K562 (cell line): Measurements from ENCODE around the gene SPDYE6. TPM values are rescaled to one million over a fixed set of nuclear protein-coding genes. Genes with fewer than 3 reads are reported as not detected.

ENCODE experiments used
- BMI1 ChIP-seq: fragments of 150-350 bp; IDR thresholded peaks from 2 replicates; pipeline ENCODE4 v1.6.1; 2014; ENCODE audit warnings: low read length
- CREB1 ChIP-seq, 2 experiments: sonication (generic) in 1 of 2; formaldehyde crosslinking in 1 of 2; IDR thresholded peaks; 2 replicates each; pipeline versions ENCODE4 v1.6.1 to v1.8.0; 2012 to 2022; ENCODE audit warnings: inconsistent platforms in 1 of 2, mild to moderate bottlenecking in 1 of 2, missing genetic modification reagents in 1 of 2, moderate library complexity in 1 of 2
- DACH1 ChIP-seq: fragments of 450-650 bp; IDR thresholded peaks from 2 replicates; pipeline ENCODE4 v1.6.1; 2018; ENCODE audit not compliant: partially characterized antibody
- DIDO1 ChIP-seq: fragments of 450-650 bp; IDR thresholded peaks from 2 replicates; pipeline ENCODE4 v1.6.1; 2016; ENCODE audit warnings: low read depth, missing biosample characterization, missing genetic modification characterization
- HDGF ChIP-seq: fragments of 450-650 bp; IDR thresholded peaks from 2 replicates; pipeline ENCODE4 v1.6.1; 2016
- HNRNPLL ChIP-seq: fragments of 200-400 bp; formaldehyde crosslinking; IDR thresholded peaks from 2 replicates; pipeline ENCODE4 v1.6.1; 2017; ENCODE audit warnings: low read length, low read depth, mild to moderate bottlenecking; ENCODE audit not compliant: poor library complexity, severe bottlenecking
- KDM1A ChIP-seq, 2 experiments: fragments of 450-650 bp; IDR thresholded peaks; 2 replicates each; pipeline ENCODE4 v1.6.1; 2016; ENCODE audit warnings: mild to moderate bottlenecking in 2 of 2
- MAFG ChIP-seq: fragments of 450-650 bp; conservative IDR thresholded peaks from 2 replicates; pipeline ENCODE4 v1.6.1; 2016; ENCODE audit warnings: missing genetic modification characterization, missing compliant biosample characterization
- NFRKB ChIP-seq: fragments of 450-650 bp; IDR thresholded peaks from 2 replicates; pipeline ENCODE4 v1.6.1; 2016; ENCODE audit warnings: low read depth
- NONO ChIP-seq, 2 experiments: fragments of 200-400 bp in 1 of 2; fragments of 450-650 bp in 1 of 2; formaldehyde crosslinking in 1 of 2; IDR thresholded peaks; 2 replicates each; pipeline ENCODE4 v1.6.1; 2017; ENCODE audit warnings: low read depth in 2 of 2, mild to moderate bottlenecking in 2 of 2, moderate library complexity in 2 of 2, low read length in 1 of 2
- NR0B1 ChIP-seq: fragments of 450-650 bp; IDR thresholded peaks from one replicate; pipeline ENCODE4 v1.6.1; 2018; ENCODE audit warnings: mild to moderate bottlenecking, moderate library complexity; ENCODE audit not compliant: partially characterized antibody
- PATZ1 ChIP-seq: fragments of 250-450 bp; sonication (Bioruptor Pico); IDR thresholded peaks from 2 replicates; pipeline ENCODE4 v1.5.0; 2020; ENCODE audit warnings: mild to moderate bottlenecking, borderline replicate concordance
- SAFB ChIP-seq: fragments of 200-400 bp; formaldehyde crosslinking; IDR thresholded peaks from 2 replicates; pipeline ENCODE4 v1.6.1; 2017; ENCODE audit warnings: low read depth, low read length, borderline replicate concordance
- SAFB2 ChIP-seq: fragments of 200-400 bp; formaldehyde crosslinking; IDR thresholded peaks from 2 replicates; pipeline ENCODE4 v1.6.1; 2018; ENCODE audit warnings: borderline replicate concordance, low read length, low read depth, moderate library complexity; ENCODE audit not compliant: severe bottlenecking
- SMAD3 ChIP-seq: fragments of 450-650 bp; formaldehyde crosslinking; conservative IDR thresholded peaks from 2 replicates; pipeline ENCODE4 v1.4.0; 2020; ENCODE audit warnings: mild to moderate bottlenecking
- U2AF1 ChIP-seq: fragments of 200-400 bp; formaldehyde crosslinking; optimal IDR thresholded peaks from 2 replicates; pipeline ENCODE3; 2017; ENCODE audit warnings: mild to moderate bottlenecking, low read depth, low read length, moderate library complexity
- USF2 ChIP-seq: sonication (generic); formaldehyde crosslinking; IDR thresholded peaks from 2 replicates; pipeline ENCODE4 v1.5.0; 2020; ENCODE audit warnings: missing genetic modification reagents
- ZNF282 ChIP-seq: sonication (generic); formaldehyde crosslinking; IDR thresholded peaks from 2 replicates; pipeline ENCODE4 v1.8.1; 2023; ENCODE audit warnings: missing genetic modification reagents
- ZNF408 ChIP-seq: fragments of 250-450 bp; sonication (Bioruptor Pico); IDR thresholded peaks from 2 replicates; pipeline ENCODE4 v1.4.0; 2020; ENCODE audit warnings: low read depth, mild to moderate bottlenecking, moderate library complexity
- ZNF584 ChIP-seq: fragments of 200-800 bp; sonication (Bioruptor generic); IDR thresholded peaks from 2 replicates; pipeline ENCODE4 v1.6.1; 2016; ENCODE audit warnings: low read depth, mild to moderate bottlenecking, missing genetic modification characterization, missing compliant biosample characterization
- ZNF717 ChIP-seq: fragments of 250-450 bp; sonication (Bioruptor Pico); IDR thresholded peaks from 2 replicates; pipeline ENCODE4 v1.5.0; 2021
- ZNF76 ChIP-seq: fragments of 250-450 bp; sonication (Bioruptor Pico); IDR thresholded peaks from 2 replicates; pipeline ENCODE4 v1.4.0; 2020; ENCODE audit warnings: mild to moderate bottlenecking, moderate library complexity, borderline replicate concordance
- polyA plus RNA-seq, 8 experiments: library from polyadenylated mRNA; depleted of rRNA in 4 of 8; stranded (reverse) in 5 of 8; unstranded in 3 of 8; fragments of >200 nt; fragmentation: Nextera tagmentation in 2 of 8; fragmentation: Illumina TruSeq in 1 of 8; extraction: Ambion mirVana in 2 of 8; extraction: Trizol in 1 of 8; gene quantifications; 2 replicates each; pipeline versions ENCODE4 v1.2.1 to v1.2.3, GENCODE V29; 2011 to 2014; ENCODE audit warnings: inconsistent platforms in 1 of 8, missing spikeins in 1 of 8
- total RNA-seq, 7 experiments: library from RNA; depleted of rRNA in 6 of 7; stranded (reverse); fragments of >200 nt in 6 of 7; fragmentation: Illumina TruSeq in 2 of 7; extraction: Trizol in 2 of 7; gene quantifications; 2 replicates each; pipeline versions ENCODE4 v1.2.1 to v1.2.3, GENCODE V29; 2011 to 2021; ENCODE audit warnings: low replicate concordance in 1 of 7
- TF ChIP-seq, protein P1 (sequence below): sonication (generic); formaldehyde crosslinking; IDR thresholded peaks from 2 replicates; pipeline ENCODE4 v1.8.1; 2022; ENCODE audit warnings: missing genetic modification reagents

SPDYE6 gene
- total and polyA plus RNA-seq, 9 of the 15 experiments (the other 6 are each of a cell fraction or from before 2014, with no cell fraction given): 0.24 to 0.35 TPM; not detected in 7

GRCh38 chr7:102395873-102396709, 39.8 kb upstream of the SPDYE6 start, which contains the start of gene PRKRIP1 (continued):
- TF ChIP-seq SAFB2 (no peak), SMAD3 (CRISPR knock-in tag) (no peak), PATZ1 (no peak), ZNF76 (CRISPR knock-in tag) (no peak), KDM1A (IDR thresholded peaks at IDR 0.05) (peak; percentile 39 to 57; a peak in 2 of 4 replicates), NR0B1 (no peak), SAFB (no peak), NONO (IDR thresholded peaks at IDR 0.05; ENCODE audit: low read depth in 2 of 2, low read length in 1 of 2) (peak in 1 of 2 experiments; percentile 18; a peak in 1 of 4 replicates), HDGF (no peak), ZNF717 (CRISPR knock-in tag) (0 out of 2 replicates have a peak, but pooled peaks have one; percentile 82), ZNF282 (CRISPR knock-in tag) (no peak), NFRKB (no peak), HNRNPLL (peak; percentile 34), U2AF1 (no peak), ZNF584 (no peak), DIDO1 (peak; percentile 65; the same call in 1 of the 2 replicates), USF2 (no peak; the same call in 1 of the 2 replicates), ZNF408 (CRISPR knock-in tag) (no peak), CREB1 (IDR thresholded peaks at IDR 0.05) (peak; percentile 98), CREB1 (CRISPR knock-in tag; IDR thresholded peaks at IDR 0.05) (peak; percentile 98), MAFG (no peak), BMI1 (no peak), DACH1 (no peak)
- TF ChIP-seq, protein P1, sequence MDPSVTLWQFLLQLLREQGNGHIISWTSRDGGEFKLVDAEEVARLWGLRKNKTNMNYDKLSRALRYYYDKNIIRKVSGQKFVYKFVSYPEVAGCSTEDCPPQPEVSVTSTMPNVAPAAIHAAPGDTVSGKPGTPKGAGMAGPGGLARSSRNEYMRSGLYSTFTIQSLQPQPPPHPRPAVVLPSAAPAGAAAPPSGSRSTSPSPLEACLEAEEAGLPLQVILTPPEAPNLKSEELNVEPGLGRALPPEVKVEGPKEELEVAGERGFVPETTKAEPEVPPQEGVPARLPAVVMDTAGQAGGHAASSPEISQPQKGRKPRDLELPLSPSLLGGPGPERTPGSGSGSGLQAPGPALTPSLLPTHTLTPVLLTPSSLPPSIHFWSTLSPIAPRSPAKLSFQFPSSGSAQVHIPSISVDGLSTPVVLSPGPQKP (CRISPR knock-in tag): no peak
